Measurements from ENCODE around the gene PTGR2.
A peak's percentile ranks its signal among the peaks of the same experiment; 100 is the strongest.
"Not testable (repeated sequence)": the region's sequence is repeated elsewhere in the genome, so short reads cannot be mapped to it uniquely, and the experiment has no call there.

Gene PTGR2

DNA sequence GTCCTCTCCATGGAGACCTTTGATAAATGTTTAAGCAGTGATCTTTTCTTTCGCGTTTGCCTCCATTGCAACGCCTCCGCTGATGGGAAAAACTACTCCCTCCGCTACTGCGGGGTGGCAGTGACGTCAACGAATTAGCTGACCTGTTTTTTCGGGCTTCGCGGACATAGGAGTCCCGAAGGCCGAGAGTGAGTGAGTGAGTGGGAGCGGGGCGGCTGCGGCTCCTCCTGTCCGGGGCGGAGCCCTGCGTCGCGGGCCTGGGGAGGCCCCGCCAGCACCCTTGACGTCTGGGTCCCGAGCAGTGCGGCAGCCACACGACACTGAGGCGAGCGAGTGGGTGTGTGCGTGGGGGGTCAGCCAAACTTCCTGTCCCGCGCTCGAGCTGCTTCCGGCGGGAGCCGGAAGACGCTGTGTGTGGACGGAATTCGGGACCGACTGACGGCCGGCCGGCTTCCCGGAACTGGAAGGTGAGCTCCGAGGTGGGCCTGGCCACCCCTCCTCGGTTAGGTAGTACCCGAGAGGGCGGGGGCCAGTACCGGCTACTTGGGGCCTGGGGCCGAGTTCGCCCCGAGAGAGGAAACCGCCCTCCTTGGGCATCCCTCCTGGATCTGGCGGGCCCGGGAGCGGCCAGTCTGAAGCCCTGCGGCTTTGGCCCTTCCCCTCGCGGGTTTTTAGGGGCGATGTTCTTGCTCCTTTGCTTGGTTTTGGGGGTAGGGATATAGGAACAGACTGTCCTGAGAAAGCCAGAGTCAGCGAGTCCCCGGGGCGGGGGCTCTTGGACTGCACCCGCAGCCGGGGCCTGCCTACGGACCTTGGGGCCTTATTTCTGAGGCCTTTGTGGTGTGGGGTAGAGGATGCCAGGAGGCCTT lies 35.1 kb downstream of the PTGR2 start, which contains the start of gene ZNF410:
ZNF410 (plus strand) TSS at position 411 of the 869 bp plus-strand sequence. CDS start 5,317 bp downstream, outside the sequence.
- DNase-seq (ENCODE audit: low read depth in 3 of 3), result peak; percentile 88 to 92 (median 90)

GRCh38 chr14:73887318-73887616 lies 35.6 kb downstream of the PTGR2 start:
- no peak for DNase-seq (ENCODE audit: low read depth in 3 of 3)

- no peak for DNase-seq (ENCODE audit: low read depth in 3 of 3)
These were observed 36.2 kb downstream of the PTGR2 start for GRCh38 chr14:73887694-73888459.

DNA sequence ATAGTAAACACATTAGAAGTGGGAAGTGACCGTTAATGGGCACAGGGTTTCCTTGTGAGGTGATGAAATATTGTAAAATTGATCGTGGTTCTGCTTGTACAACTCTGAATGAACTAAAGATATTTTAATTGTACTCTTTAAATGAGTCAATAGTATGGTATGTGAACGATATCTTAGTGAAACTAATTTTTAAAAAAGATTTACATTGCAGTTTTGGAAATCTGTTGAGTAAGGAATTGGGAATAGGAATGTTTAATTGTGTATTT lies 36.8 kb downstream of the PTGR2 start:
- DNase-seq (ENCODE audit: low read depth in 3 of 3), result no peak

DNA sequence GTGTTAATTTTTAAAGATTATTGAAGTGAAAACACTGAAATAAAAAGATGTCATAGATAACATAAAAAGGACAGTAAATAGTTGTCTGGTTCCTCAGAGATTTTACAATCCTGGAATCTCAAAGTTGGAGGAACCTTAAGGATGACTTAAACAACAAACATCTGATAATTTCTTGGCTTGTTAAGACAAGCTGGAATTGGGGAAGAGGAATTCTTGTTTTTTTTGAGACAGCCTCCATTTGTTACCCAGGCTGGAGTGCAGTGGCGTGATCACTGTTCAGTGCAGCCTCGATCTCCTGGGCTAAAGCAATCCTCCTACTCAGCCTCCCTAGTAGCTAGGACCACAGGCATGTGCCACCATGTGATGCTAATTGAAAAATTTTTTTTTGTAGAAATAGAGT lies 37.3 kb downstream of the PTGR2 start:
- no peak for DNase-seq (ENCODE audit: low read depth in 3 of 3)

DNA sequence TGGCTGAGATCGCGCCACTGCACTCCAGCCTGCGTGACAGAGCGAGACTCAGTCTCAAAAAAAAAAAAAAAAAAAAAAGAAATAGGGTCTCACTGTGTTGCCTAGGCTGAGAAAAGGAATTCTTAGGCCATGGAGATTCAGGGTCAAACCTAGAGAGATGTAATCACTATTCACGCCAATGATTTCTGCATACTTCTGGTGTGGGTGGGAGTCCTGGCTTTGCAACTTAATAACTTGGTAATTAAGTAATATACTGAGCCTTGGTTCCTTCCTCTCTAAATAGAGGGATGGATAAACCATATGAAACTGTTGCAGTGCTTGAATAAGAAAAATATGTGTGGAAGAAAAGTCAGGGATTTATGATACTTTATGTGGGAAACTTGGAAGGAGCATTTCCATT lies 37.7 kb downstream of the PTGR2 start:
- DNase-seq (ENCODE audit: low read depth in 3 of 3), result no peak

- DNase-seq (ENCODE audit: low read depth in 3 of 3), result not testable (repeated sequence)
These were observed 42.6 kb downstream of the PTGR2 start for GRCh38 chr14:73894180-73894687.

DNA sequence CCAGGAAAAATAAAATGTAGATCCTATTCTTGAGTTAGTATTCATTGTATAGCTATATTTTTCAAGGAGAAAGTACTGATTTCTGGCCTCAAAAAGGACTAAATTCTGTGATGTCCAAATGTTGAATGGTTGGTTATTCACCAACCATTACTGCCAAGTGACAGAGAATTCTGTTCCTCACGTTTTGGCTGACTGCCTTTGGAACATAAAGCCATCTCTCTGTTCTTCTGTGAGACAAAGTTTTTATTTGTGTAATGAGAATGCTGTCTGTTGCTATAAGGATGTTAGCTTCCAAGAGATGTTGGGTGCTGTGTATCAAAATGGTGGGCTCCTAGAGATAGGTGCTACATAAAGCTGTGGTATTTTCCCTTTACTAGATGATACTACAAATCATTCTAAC lies 44.3 kb downstream of the PTGR2 start:
- no peak for DNase-seq (ENCODE audit: low read depth in 3 of 3)

GRCh38 chr14:73896521-73896920 lies 44.9 kb downstream of the PTGR2 start:
- DNase-seq (ENCODE audit: low read depth in 3 of 3), result no peak

- no peak for DNase-seq (ENCODE audit: low read depth in 3 of 3)
These were observed 51.4 kb downstream of the PTGR2 start for GRCh38 chr14:73903028-73903427.

DNA sequence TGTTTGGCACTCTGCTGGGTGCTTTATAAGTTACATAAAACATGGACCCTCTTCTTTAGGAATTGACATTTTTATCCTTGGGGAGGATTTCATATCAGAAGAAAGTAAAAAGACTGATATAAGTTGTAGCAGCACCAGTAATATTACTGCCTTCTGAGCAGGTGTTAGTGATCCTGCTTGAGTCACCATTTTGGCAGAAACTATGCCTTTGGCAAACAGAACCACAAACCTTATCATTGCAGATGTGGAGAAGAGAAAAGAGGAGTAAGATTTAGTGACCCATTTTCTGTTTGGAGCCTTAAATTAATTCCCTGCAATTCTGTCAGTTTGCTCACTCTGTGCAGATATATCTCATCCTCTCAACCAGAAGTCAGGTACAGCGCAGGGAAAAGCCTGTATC lies 58.0 kb downstream of the PTGR2 start:
- DNase-seq (ENCODE audit: low read depth in 3 of 3), result no peak

DNA sequence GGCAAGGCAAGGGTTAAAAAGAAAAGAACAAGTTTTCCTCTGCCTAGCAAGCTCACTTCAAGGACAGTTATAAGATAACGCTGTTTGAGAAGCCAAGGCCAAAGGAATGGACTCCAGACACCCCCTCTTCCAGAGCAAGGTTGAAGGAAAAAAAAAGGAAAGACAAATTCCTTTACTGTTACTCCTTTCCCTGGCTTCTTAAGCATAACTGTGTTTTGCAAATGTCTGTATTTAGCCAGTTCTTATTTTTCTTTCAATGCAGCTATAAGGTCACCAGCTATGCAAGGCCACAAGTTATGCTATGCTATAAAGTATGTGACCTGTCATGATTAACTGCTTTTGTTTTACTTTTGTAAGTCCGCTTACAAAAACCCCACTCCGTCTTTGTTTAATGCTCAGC lies 61.6 kb downstream of the PTGR2 start:
- no peak for DNase-seq (ENCODE audit: low read depth in 3 of 3)

- no peak for DNase-seq (ENCODE audit: low read depth in 3 of 3)
These were observed 64.7 kb downstream of the PTGR2 start for GRCh38 chr14:73916324-73916723.

DNA sequence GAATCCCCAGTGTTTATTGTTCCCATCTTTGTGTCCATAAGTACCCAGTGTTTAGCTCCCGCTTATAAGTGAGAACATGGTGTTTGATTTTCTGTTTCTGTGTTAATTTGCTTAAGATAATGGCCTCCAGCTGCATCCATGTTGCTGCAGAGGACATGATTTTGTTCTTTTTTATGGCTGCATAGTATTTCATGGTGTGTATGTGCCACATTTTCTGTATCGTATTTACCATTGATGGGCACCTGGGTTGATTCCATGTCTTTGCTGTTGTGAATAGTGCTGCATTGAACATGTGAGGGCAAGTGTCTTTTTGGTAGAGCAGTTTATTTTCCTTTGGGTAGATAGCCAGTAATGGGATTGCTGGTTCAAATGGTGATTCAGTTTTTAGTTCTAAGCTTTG lies 67.8 kb downstream of the PTGR2 start:
- DNase-seq (ENCODE audit: low read depth in 3 of 3), result not testable (repeated sequence)

DNA sequence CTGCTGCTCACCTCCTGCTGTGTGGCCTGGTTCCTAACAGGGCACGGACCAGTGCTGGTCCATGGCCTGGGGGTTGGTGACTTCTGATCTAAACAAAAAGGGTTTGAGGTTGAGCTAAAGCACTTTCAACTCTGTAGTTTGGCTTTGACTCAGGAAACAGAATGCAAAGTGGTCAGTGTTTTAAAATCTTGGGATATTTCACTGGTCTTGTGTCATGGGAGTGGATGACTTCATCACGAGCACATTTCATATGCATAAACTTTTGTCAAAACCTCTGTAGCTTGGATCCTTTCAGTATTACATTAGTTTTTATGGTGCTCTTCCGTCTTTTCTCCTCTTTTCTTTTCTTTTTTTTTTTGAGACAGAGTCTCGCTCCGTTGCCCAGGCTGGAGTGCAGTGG lies 72.7 kb downstream of the PTGR2 start:
- no peak for DNase-seq (ENCODE audit: low read depth in 3 of 3)

Measured in stimulated activated CD4-positive, alpha-beta T cell treated with anti-CD3 and anti-CD28 coated beads, TNF-alpha, amount 100 ng/mL, for 48 hours (primary cell).